K562 (cell line): Measurements from ENCODE around the gene RHBDF2. TPM values are rescaled to one million over a fixed set of nuclear protein-coding genes. Genes with fewer than 3 reads are reported as not detected.

ENCODE experiments used
- BACH1 ChIP-seq: fragments of 200-800 bp; sonication (Bioruptor generic); IDR thresholded peaks from 2 replicates; pipeline ENCODE4 v1.6.1; 2016; ENCODE audit warnings: missing genetic modification characterization, missing compliant biosample characterization
- CREM ChIP-seq: IDR thresholded peaks from 2 replicates; pipeline ENCODE4 v1.6.1; 2014; ENCODE audit warnings: antibody characterized with exemption, low read depth
- DPF2 ChIP-seq: fragments of 450-650 bp; IDR thresholded peaks from 2 replicates; pipeline ENCODE4 v1.6.1; 2016
- ETV6 ChIP-seq, 3 experiments: fragments of 150-350 bp in 1 of 3; sonication (generic) in 1 of 3; formaldehyde crosslinking in 1 of 3; IDR thresholded peaks; 2 replicates each; pipeline versions ENCODE4 v1.6.1 to v1.8.0; 2014 to 2022; ENCODE audit warnings: borderline replicate concordance in 2 of 3, low read depth in 2 of 3, antibody characterized with exemption in 1 of 3, low read length in 1 of 3, mild to moderate bottlenecking in 1 of 3, missing genetic modification reagents in 1 of 3
- JUND ChIP-seq, 2 experiments: IDR thresholded peaks; 2 replicates in 1 of 2; 3 replicates in 1 of 2; pipeline ENCODE4 v1.6.1; 2011; ENCODE audit warnings: borderline replicate concordance in 2 of 2, low read depth in 2 of 2, low read length in 2 of 2, improper control_type of control experiment in 1 of 2, missing biosample characterization in 1 of 2, missing genetic modification characterization in 1 of 2, missing genetic modification reagents in 1 of 2
- KDM1A ChIP-seq, 2 experiments: fragments of 450-650 bp; IDR thresholded peaks; 2 replicates each; pipeline ENCODE4 v1.6.1; 2016; ENCODE audit warnings: mild to moderate bottlenecking in 2 of 2
- MAFF ChIP-seq: IDR thresholded peaks from 2 replicates; pipeline ENCODE4 v1.6.1; 2012; ENCODE audit warnings: low read length, improper control_type of control experiment
- MAFK ChIP-seq: IDR thresholded peaks from 2 replicates; pipeline ENCODE4 v1.6.1; 2011; ENCODE audit warnings: low read length, improper control_type of control experiment
- MCM3 ChIP-seq: fragments of 450-650 bp; IDR thresholded peaks from 2 replicates; pipeline ENCODE4 v1.6.1; 2016
- NFE2 ChIP-seq: IDR thresholded peaks from 2 replicates; pipeline ENCODE4 v1.6.1; 2014; ENCODE audit warnings: antibody characterized with exemption, low read depth
- NR2F6 ChIP-seq: fragments of 450-650 bp; formaldehyde crosslinking; IDR thresholded peaks from 2 replicates; pipeline ENCODE4 v1.4.0; 2020; ENCODE audit warnings: mild to moderate bottlenecking
- SMARCA4 ChIP-seq: fragments of 450-650 bp; IDR thresholded peaks from 2 replicates; pipeline ENCODE4 v1.6.1; 2016
- SMARCC2 ChIP-seq: fragments of 450-650 bp; IDR thresholded peaks from 2 replicates; pipeline ENCODE4 v1.6.1; 2017; ENCODE audit warnings: antibody characterized with exemption, moderate library complexity, mild to moderate bottlenecking, low read depth
- TBP ChIP-seq: optimal IDR thresholded peaks from 2 replicates; pipeline ENCODE3; 2011; ENCODE audit warnings: low read depth, low read length, improper control_type of control experiment
- ZBTB7A ChIP-seq: IDR thresholded peaks from 2 replicates; pipeline ENCODE4 v1.6.1; 2011; ENCODE audit warnings: low read depth, mild to moderate bottlenecking, low read length, moderate library complexity, borderline replicate concordance; ENCODE audit not compliant: control insufficient read depth
- ZNF316 ChIP-seq: fragments of 450-650 bp; IDR thresholded peaks from 2 replicates; pipeline ENCODE4 v1.6.1; 2016
- ZNF431 ChIP-seq: sonication (generic); formaldehyde crosslinking; IDR thresholded peaks from 2 replicates; pipeline ENCODE4 v1.8.0; 2022; ENCODE audit warnings: mild to moderate bottlenecking, missing genetic modification reagents
- polyA plus RNA-seq, 8 experiments: library from polyadenylated mRNA; depleted of rRNA in 4 of 8; stranded (reverse) in 5 of 8; unstranded in 3 of 8; fragments of >200 nt; fragmentation: Nextera tagmentation in 2 of 8; fragmentation: Illumina TruSeq in 1 of 8; extraction: Ambion mirVana in 2 of 8; extraction: Trizol in 1 of 8; gene quantifications; 2 replicates each; pipeline versions ENCODE4 v1.2.1 to v1.2.3, GENCODE V29; 2011 to 2014; ENCODE audit warnings: inconsistent platforms in 1 of 8, missing spikeins in 1 of 8
- total RNA-seq, 7 experiments: library from RNA; depleted of rRNA in 6 of 7; stranded (reverse); fragments of >200 nt in 6 of 7; fragmentation: Illumina TruSeq in 2 of 7; extraction: Trizol in 2 of 7; gene quantifications; 2 replicates each; pipeline versions ENCODE4 v1.2.1 to v1.2.3, GENCODE V29; 2011 to 2021; ENCODE audit warnings: low replicate concordance in 1 of 7
- TF ChIP-seq, protein P1 (sequence below): sonication (generic); formaldehyde crosslinking; IDR thresholded peaks from 2 replicates; pipeline ENCODE4 v1.8.1; 2022; ENCODE audit warnings: missing genetic modification reagents
- TF ChIP-seq, protein P2 (sequence below), 2 experiments: fragments of 450-650 bp in 1 of 2; sonication (generic) in 1 of 2; formaldehyde crosslinking in 1 of 2; IDR thresholded peaks in 1 of 2; conservative IDR thresholded peaks in 1 of 2; 2 replicates each; pipeline versions ENCODE4 v1.6.1 to v1.8.1; 2016 to 2023; ENCODE audit warnings: mild to moderate bottlenecking in 2 of 2, moderate library complexity in 2 of 2, inconsistent platforms in 1 of 2, missing genetic modification reagents in 1 of 2
- TF ChIP-seq, protein P3 (sequence below): fragments of 450-650 bp; IDR thresholded peaks from 2 replicates; pipeline ENCODE4 v1.6.1; 2016

Gene RHBDF2
- total and polyA plus RNA-seq, 9 of the 15 experiments (the other 6 are each of a cell fraction or from before 2014, with no cell fraction given) = 0.04 to 2.8 (median 1.1) TPM

DNA sequence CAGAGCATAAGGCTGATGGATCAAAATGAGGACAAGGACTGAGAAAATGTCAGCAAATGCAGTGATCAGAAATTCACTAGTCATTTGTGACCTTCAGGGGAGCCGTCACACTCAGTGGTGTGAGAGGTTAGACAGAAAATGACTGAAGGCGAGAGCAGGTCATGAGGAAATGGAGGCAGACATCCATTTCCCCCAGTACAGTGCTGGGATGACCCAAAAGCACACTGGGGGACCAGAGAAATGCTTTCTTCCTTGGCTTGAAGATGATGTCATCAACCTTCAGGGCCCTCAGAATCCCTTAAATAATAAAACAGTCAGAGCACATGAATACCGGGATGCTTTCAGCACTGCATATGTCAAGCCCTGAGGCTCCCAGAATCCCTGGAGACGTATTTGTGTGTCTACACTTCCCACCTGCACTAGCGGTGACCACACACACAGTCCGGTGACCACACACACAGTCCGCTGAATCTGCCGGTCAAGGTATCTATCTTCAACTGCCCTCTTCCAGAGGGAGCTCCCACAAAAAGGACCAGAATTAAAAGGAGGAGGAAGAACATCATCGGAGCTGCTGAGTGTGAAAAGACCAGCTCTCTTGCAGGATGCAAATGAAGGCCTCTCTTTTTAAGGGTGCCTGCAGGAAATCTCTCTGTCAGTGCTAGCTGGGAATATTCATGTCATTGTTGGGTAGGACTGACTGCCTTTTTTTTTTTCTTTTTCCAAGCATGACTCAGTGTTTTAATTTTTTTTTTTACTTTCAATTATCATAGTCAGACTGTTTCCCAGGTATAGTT is 56.5 kb downstream of the RHBDF2 start (continued):
- TF ChIP-seq ZBTB7A (no peak), NFE2 (peak; percentile 81), KDM1A (IDR thresholded peaks at IDR 0.05) (0 out of 4 replicates have a peak, but pooled peaks of 1 of the 2 experiments have one; percentile 13), CREM (no peak), JUND (IDR thresholded peaks at IDR 0.05; ENCODE audit: borderline replicate concordance, low read depth, low read length) (no peak), JUND (tag; IDR thresholded peaks at IDR 0.05; ENCODE audit: borderline replicate concordance, low read depth, low read length) (peak; percentile 41; the same call in 2 of the 3 replicates), ZNF316 (peak; percentile 96), NR2F6 (CRISPR knock-in tag) (no peak), DPF2 (peak; percentile 45; the same call in 1 of the 2 replicates), MAFF (peak; percentile 59; the same call in 1 of the 2 replicates), ETV6 (IDR thresholded peaks at IDR 0.05; ENCODE audit: borderline replicate concordance in 1 of 2, low read depth in 2 of 2, low read length in 1 of 2) (no peak), ETV6 (CRISPR knock-in tag; IDR thresholded peaks at IDR 0.05; ENCODE audit: borderline replicate concordance) (no peak), BACH1 (tag) (peak; percentile 72; the same call in 1 of the 2 replicates), SMARCA4 (peak; percentile 46; the same call in 1 of the 2 replicates), SMARCC2 (peak; percentile 25; the same call in 1 of the 2 replicates), TBP (peak; percentile 33), MAFK (peak; percentile 62; the same call in 1 of the 2 replicates), ZNF431 (CRISPR knock-in tag) (no peak), MCM3 (no peak)
- TF ChIP-seq, protein P1, sequence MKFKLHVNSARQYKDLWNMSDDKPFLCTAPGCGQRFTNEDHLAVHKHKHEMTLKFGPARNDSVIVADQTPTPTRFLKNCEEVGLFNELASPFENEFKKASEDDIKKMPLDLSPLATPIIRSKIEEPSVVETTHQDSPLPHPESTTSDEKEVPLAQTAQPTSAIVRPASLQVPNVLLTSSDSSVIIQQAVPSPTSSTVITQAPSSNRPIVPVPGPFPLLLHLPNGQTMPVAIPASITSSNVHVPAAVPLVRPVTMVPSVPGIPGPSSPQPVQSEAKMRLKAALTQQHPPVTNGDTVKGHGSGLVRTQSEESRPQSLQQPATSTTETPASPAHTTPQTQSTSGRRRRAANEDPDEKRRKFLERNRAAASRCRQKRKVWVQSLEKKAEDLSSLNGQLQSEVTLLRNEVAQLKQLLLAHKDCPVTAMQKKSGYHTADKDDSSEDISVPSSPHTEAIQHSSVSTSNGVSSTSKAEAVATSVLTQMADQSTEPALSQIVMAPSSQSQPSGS (CRISPR knock-in tag) = peak; percentile 44; the same call in 1 of the 2 replicates
- TF ChIP-seq, protein P2, sequence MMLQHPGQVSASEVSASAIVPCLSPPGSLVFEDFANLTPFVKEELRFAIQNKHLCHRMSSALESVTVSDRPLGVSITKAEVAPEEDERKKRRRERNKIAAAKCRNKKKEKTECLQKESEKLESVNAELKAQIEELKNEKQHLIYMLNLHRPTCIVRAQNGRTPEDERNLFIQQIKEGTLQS (IDR thresholded peaks at IDR 0.05) = peak; percentile 91
- TF ChIP-seq, protein P2 (CRISPR knock-in tag; conservative IDR thresholded peaks at IDR 0.05) = no peak
- TF ChIP-seq, protein P3, sequence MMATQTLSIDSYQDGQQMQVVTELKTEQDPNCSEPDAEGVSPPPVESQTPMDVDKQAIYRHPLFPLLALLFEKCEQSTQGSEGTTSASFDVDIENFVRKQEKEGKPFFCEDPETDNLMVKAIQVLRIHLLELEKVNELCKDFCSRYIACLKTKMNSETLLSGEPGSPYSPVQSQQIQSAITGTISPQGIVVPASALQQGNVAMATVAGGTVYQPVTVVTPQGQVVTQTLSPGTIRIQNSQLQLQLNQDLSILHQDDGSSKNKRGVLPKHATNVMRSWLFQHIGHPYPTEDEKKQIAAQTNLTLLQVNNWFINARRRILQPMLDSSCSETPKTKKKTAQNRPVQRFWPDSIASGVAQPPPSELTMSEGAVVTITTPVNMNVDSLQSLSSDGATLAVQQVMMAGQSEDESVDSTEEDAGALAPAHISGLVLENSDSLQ = peak; percentile 16; the same call in 1 of the 2 replicates
